OCI-LY3 (cell line): ENCODE results near the gene RNASE13.

Experiments used
- H2AFZ ChIP-seq: fragments of 200-600, 300-600 bp; shearing (Covaris generic); 2 replicates; pipeline ENCODE4 v1.6.0; 2014; ENCODE audit warnings: antibody characterized with exemption, low read depth, low read length
- H3K27ac ChIP-seq: fragments of 200-600, 300-600 bp; sonication (generic); 2 replicates; pipeline ENCODE4 v1.5.1; 2014; ENCODE audit warnings: mild to moderate bottlenecking, low read length, moderate library complexity, mixed read lengths
- H3K27me3 ChIP-seq: fragments of 200-600, 300-600 bp; sonication (generic); 2 replicates; pipeline ENCODE4 v1.6.1; 2014; ENCODE audit warnings: low read depth, low read length, mixed read lengths
- H3K36me3 ChIP-seq: fragments of 200-600, 300-600 bp; sonication (generic); replicated peaks from 2 replicates; pipeline ENCODE3; 2014; ENCODE audit warnings: low read depth, low read length, mixed read lengths
- H3K4me1 ChIP-seq: fragments of 300-600, 200-600 bp; sonication (generic); 2 replicates; pipeline ENCODE4 v1.6.1; 2014; ENCODE audit warnings: low read length, mixed read lengths
- H3K4me2 ChIP-seq: fragments of 200-600, 300-600 bp; sonication (generic); 2 replicates; pipeline ENCODE4 v1.6.1; 2014; ENCODE audit warnings: low read length, mixed read lengths
- H3K4me3 ChIP-seq: fragments of 300-600, 200-600 bp; sonication (generic); 2 replicates; pipeline ENCODE4 v1.5.1; 2014; ENCODE audit warnings: antibody characterized with exemption, mild to moderate bottlenecking, low read length, moderate library complexity
- H3K79me2 ChIP-seq: fragments of 300-600, 200-600 bp; shearing (Covaris generic); 2 replicates; pipeline ENCODE4 v1.6.1; 2014; ENCODE audit warnings: mild to moderate bottlenecking, low read length, mixed read lengths
- H3K9ac ChIP-seq: fragments of 300-600, 200-600 bp; shearing (Covaris generic); 2 replicates; pipeline ENCODE4 v1.6.0; 2014; ENCODE audit warnings: mild to moderate bottlenecking, low read length, moderate library complexity
- H3K9me3 ChIP-seq: fragments of 200-600, 300-600 bp; shearing (Covaris generic); 2 replicates; pipeline ENCODE4 v1.6.1; 2014; ENCODE audit warnings: low read length, mixed read lengths; ENCODE audit not compliant: insufficient read depth
- H4K20me1 ChIP-seq: fragments of 200-600, 300-600 bp; sonication (generic); 2 replicates; pipeline ENCODE4 v1.6.1; 2016; ENCODE audit warnings: low read length, mixed read lengths; ENCODE audit not compliant: insufficient read depth
- EZH2phosphoT487 ChIP-seq: fragments of 200-600 bp; shearing (Covaris generic); IDR thresholded peaks from 2 replicates; pipeline ENCODE4 v1.6.1; 2018; ENCODE audit warnings: antibody characterized with exemption, mixed run types, low read depth
- TF ChIP-seq, protein P1 (sequence below): fragments of 200-600, 300-600 bp; sonication (generic); IDR thresholded peaks from 2 replicates; pipeline ENCODE4 v1.5.1; 2014; ENCODE audit warnings: antibody characterized with exemption, low read length, low read depth

The RNASE13 gene

DNA sequence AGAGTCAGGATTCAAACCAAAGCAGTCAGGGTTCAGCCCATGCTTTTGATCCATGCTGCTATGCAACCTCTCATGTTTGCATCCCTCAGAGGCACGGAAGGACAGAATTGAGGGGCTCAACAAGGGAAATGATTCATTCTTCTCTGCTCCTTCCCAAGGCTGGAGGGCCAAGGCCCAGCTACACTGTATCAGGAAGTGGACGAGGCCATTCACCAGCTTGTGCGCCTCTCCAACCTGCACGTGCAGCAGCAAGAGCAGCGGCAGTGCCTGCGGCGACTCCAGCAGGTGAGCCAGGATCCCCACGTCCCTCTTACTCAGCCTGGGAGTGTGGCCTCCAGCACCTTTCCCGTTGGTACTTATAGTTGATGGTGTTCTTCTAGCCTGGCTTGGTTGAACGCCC is 44.1 kb upstream of the RNASE13 start:
- Histone ChIP-seq H3K9me3 (no peaks in the 10 kb centered on the region), H3K79me2 (no peaks in the 10 kb centered on the region), H3K4me3 (no peak overlapping the region), H3K36me3 (peaks cover 22% of the 10 kb centered on the region), H3K27me3 (no peaks in the 10 kb centered on the region), H3K4me2 (no peak overlapping the region), H3K27ac (no peak overlapping the region), H3K9ac (no peak overlapping the region), H2AFZ (no peak overlapping the region), H4K20me1 (no peaks in the 10 kb centered on the region), H3K4me1 (peaks cover 8% of the 10 kb centered on the region)
- TF ChIP-seq EZH2phosphoT487: no peak
- TF ChIP-seq, protein P1, sequence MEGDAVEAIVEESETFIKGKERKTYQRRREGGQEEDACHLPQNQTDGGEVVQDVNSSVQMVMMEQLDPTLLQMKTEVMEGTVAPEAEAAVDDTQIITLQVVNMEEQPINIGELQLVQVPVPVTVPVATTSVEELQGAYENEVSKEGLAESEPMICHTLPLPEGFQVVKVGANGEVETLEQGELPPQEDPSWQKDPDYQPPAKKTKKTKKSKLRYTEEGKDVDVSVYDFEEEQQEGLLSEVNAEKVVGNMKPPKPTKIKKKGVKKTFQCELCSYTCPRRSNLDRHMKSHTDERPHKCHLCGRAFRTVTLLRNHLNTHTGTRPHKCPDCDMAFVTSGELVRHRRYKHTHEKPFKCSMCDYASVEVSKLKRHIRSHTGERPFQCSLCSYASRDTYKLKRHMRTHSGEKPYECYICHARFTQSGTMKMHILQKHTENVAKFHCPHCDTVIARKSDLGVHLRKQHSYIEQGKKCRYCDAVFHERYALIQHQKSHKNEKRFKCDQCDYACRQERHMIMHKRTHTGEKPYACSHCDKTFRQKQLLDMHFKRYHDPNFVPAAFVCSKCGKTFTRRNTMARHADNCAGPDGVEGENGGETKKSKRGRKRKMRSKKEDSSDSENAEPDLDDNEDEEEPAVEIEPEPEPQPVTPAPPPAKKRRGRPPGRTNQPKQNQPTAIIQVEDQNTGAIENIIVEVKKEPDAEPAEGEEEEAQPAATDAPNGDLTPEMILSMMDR: no peak

- TF ChIP-seq, protein P1: no peak
- TF ChIP-seq EZH2phosphoT487: no peak
- Histone ChIP-seq H2AFZ (no peak overlapping the region), H3K27ac (no peak overlapping the region), H3K9ac (no peak overlapping the region), H3K4me2 (no peak overlapping the region), H3K27me3 (no peaks in the 10 kb centered on the region), H3K4me3 (no peak overlapping the region), H4K20me1 (no peaks in the 10 kb centered on the region), H3K36me3 (peaks cover 22% of the 10 kb centered on the region), H3K4me1 (peaks cover 8% of the 10 kb centered on the region), H3K79me2 (no peaks in the 10 kb centered on the region), H3K9me3 (no peaks in the 10 kb centered on the region)
Observed at GRCh38 chr14:21078287-21078686, 43.7 kb upstream of the RNASE13 start.

- H3K36me3 ChIP-seq: peaks cover 19% of the 10 kb centered on the region
- no peaks in the 10 kb centered on the region for H4K20me1 ChIP-seq
- no peak overlapping the region for H3K27ac ChIP-seq
- TF ChIP-seq, protein P1: no peak
- TF ChIP-seq EZH2phosphoT487: no peak
- H3K4me2 ChIP-seq: 0 out of 2 replicates have a peak overlapping the region, but pooled peaks have one; percentile 20
- no peak overlapping the region for H3K9ac ChIP-seq
- no peak overlapping the region for H3K4me3 ChIP-seq
- no peaks in the 10 kb centered on the region for H3K9me3 ChIP-seq
- no peaks in the 10 kb centered on the region for H3K79me2 ChIP-seq
- peaks cover 9% of the 10 kb centered on the region for H3K4me1 ChIP-seq
- H3K27me3 ChIP-seq: no peaks in the 10 kb centered on the region
- no peak overlapping the region for H2AFZ ChIP-seq
Observed at GRCh38 chr14:21077672-21078071, 43.1 kb upstream of the RNASE13 start.

GRCh38 chr14:21075719-21076437 is 41.3 kb upstream of the RNASE13 start:
- no peaks in the 10 kb centered on the region for H4K20me1 ChIP-seq
- no peak overlapping the region for H3K4me3 ChIP-seq
- peaks cover 21% of the 10 kb centered on the region for H3K4me1 ChIP-seq
- no peaks in the 10 kb centered on the region for H3K27me3 ChIP-seq
- H2AFZ ChIP-seq: no peak overlapping the region
- H3K9ac ChIP-seq: no peak overlapping the region
- no peaks in the 10 kb centered on the region for H3K79me2 ChIP-seq
- H3K4me2 ChIP-seq: no peak overlapping the region
- TF ChIP-seq, protein P1: no peak
- TF ChIP-seq EZH2phosphoT487: no peak
- no peak overlapping the region for H3K27ac ChIP-seq
- H3K9me3 ChIP-seq: no peaks in the 10 kb centered on the region
- H3K36me3 ChIP-seq: peaks cover 10% of the 10 kb centered on the region
